GM12875 (cell line): Measurements from ENCODE around the gene CLIC5.

Source experiments
- H3K4me3 ChIP-seq: one replicate; pipeline ENCODE4 v1.5.1; 2011; ENCODE audit warnings: low read depth, low read length, control low read depth
- TF ChIP-seq, protein P1 (sequence below): IDR thresholded peaks from 2 replicates; pipeline ENCODE4 v1.5.1; 2011; ENCODE audit warnings: low read depth, mild to moderate bottlenecking, control low read depth, inconsistent platforms, low read length, moderate library complexity, borderline replicate concordance; ENCODE audit not compliant: insufficient read depth

Gene CLIC5

DNA sequence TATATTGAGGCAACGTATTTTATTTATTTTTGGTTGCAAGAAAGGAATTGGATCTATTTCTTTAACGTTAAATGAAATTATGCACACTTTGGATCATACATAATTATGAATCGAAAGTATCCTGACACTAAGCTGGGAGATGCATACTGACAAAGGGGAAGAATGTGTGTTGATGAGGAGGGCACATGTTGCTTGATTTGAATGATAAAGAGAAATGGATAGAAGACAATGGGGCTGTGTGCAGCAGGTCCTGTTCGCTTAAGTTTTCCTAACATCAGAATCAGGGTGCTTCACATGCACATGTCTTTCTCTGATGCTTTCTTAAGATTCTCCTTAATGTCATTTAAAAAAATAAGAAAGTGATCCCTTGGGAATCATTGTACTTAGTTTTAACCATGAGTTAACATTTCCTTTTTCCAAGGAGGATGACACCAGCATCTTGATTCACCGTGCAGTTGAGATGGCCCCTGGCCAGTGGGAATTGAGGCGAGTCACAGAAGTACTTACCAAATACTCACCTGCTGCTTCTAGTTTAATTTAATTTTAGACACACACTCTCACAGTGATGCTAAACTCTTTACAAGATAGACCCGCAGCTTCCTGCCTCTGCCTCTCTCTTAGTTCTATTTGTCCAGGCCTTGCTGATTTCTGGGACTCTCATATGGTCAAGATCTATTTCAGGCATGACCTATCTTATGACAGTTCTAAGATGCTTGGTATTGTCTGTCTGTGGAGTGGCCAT, 116.5 kb downstream of the CLIC5 start:
- no peak overlapping the region for H3K4me3 ChIP-seq
- TF ChIP-seq, protein P1, sequence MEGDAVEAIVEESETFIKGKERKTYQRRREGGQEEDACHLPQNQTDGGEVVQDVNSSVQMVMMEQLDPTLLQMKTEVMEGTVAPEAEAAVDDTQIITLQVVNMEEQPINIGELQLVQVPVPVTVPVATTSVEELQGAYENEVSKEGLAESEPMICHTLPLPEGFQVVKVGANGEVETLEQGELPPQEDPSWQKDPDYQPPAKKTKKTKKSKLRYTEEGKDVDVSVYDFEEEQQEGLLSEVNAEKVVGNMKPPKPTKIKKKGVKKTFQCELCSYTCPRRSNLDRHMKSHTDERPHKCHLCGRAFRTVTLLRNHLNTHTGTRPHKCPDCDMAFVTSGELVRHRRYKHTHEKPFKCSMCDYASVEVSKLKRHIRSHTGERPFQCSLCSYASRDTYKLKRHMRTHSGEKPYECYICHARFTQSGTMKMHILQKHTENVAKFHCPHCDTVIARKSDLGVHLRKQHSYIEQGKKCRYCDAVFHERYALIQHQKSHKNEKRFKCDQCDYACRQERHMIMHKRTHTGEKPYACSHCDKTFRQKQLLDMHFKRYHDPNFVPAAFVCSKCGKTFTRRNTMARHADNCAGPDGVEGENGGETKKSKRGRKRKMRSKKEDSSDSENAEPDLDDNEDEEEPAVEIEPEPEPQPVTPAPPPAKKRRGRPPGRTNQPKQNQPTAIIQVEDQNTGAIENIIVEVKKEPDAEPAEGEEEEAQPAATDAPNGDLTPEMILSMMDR: no peak

GRCh38 chr6:45896783-45897441, 118.7 kb downstream of the CLIC5 start:
- H3K4me3 ChIP-seq: no peak overlapping the region
- TF ChIP-seq, protein P1: no peak

DNA sequence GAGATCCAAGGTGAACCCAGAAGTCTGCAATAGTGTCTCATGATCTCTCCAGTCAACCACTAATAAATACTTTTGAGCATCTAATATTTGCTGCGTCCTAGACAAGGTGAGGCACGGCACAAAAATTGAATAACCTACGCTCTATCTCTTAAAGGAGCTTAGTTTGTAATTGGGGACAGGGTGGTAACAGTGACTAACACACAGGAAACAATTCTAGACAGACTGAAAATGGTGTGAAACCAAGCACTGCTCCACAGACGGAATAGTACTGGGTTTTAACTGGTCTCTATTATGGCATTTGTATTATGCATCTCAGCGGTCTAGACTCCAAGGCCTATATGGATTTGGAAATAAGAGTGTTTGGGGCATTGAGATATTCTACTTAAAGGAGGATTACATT, 120.1 kb downstream of the CLIC5 start:
- TF ChIP-seq, protein P1: no peak
- H3K4me3 ChIP-seq: no peak overlapping the region

- H3K4me3 ChIP-seq: no peak overlapping the region
- TF ChIP-seq, protein P1: no peak
Observed at GRCh38 chr6:45892696-45893245, 122.9 kb downstream of the CLIC5 start.

- H3K4me3 ChIP-seq: no peak overlapping the region
- TF ChIP-seq, protein P1: no peak
Observed at GRCh38 chr6:45892196-45892595, 123.5 kb downstream of the CLIC5 start.

DNA sequence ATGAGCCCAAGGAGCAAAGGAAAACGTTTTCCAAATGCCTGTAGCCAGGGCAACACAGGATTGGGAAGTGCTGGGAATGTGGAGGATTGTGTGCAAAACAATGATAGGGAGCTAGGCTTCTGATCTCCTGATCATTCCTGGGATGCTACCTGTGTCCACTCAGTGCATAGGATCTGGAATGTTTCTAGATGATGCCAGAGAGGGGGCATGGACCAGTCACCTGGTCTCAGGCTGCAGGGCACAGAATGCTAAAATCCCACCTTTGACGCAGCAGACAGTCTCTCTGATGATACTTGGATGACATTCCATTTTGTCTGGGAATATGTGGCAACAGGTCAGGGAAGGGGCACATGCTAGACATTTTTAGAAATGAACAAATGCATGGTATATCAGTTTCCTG, 128.9 kb downstream of the CLIC5 start:
- H3K4me3 ChIP-seq: no peak overlapping the region
- TF ChIP-seq, protein P1: no peak
